Thoracic aorta (tissue), 2 donors: ENCODE measurements around the gene TENM4. TPM values are rescaled to one million over a fixed set of nuclear protein-coding genes. Genes with fewer than 3 reads are reported as not detected.

ENCODE experiments used
- ATAC-seq: fragments of 150-250 bp; one replicate; pipeline ENCODE4 v1.8.0; 2017; ENCODE audit warnings: low read depth; ENCODE audit not compliant: insufficient number of reproducible peaks, low FRiP score
- DNase-seq: peaks from one replicate; pipeline ENCODE4 v3.0.0-alpha.2; 2020; ENCODE audit warnings: low spot score
- H3K27ac ChIP-seq, 2 donors: fragments of 200-600 bp; sonication (generic); 1 replicate in 1 of 2; 2 replicates in 1 of 2; pipeline ENCODE4 v1.5.1; 2016; ENCODE audit warnings: mild to moderate bottlenecking in 2 of 2, moderate library complexity in 2 of 2
- H3K27me3 ChIP-seq: fragments of 200-600 bp; sonication (generic); replicated peaks from 2 replicates; pipeline ENCODE4 v1.6.0; 2016; ENCODE audit warnings: mild to moderate bottlenecking; ENCODE audit not compliant: insufficient read depth
- H3K36me3 ChIP-seq: fragments of 200-600 bp; sonication (generic); one replicate; pipeline ENCODE4 v1.5.1; 2016
- H3K4me1 ChIP-seq, 2 donors: fragments of 200-600 bp; sonication (generic); 1 replicate in 1 of 2; 2 replicates in 1 of 2; pipeline versions ENCODE4 v1.5.1 to v1.6.0; 2016; ENCODE audit warnings: low read depth in 2 of 2, mild to moderate bottlenecking in 1 of 2; ENCODE audit not compliant: control insufficient read depth in 1 of 2
- H3K4me3 ChIP-seq: fragments of 200-600 bp; sonication (generic); 2 replicates; pipeline ENCODE4 v1.5.1; 2016; ENCODE audit warnings: mild to moderate bottlenecking
- H3K9me3 ChIP-seq: fragments of 200-600 bp; sonication (generic); 2 replicates; pipeline ENCODE4 v1.5.1; 2016
- total RNA-seq, 2 donors: library from RNA; depleted of rRNA; stranded (reverse); fragments of >200 nt; gene quantifications; one replicate each; pipeline versions ENCODE4 v1.1.0 to v1.2.3, GENCODE V29; 2016
- TF ChIP-seq, protein P1 (sequence below): fragments of 200-600 bp; sonication (generic); IDR thresholded peaks from one replicate; pipeline ENCODE4 v1.5.1; 2019; ENCODE audit warnings: antibody characterized with exemption

Gene TENM4
- total RNA-seq, 2 donors from 2014 or later: 6.1 to 13.3 TPM

DNA sequence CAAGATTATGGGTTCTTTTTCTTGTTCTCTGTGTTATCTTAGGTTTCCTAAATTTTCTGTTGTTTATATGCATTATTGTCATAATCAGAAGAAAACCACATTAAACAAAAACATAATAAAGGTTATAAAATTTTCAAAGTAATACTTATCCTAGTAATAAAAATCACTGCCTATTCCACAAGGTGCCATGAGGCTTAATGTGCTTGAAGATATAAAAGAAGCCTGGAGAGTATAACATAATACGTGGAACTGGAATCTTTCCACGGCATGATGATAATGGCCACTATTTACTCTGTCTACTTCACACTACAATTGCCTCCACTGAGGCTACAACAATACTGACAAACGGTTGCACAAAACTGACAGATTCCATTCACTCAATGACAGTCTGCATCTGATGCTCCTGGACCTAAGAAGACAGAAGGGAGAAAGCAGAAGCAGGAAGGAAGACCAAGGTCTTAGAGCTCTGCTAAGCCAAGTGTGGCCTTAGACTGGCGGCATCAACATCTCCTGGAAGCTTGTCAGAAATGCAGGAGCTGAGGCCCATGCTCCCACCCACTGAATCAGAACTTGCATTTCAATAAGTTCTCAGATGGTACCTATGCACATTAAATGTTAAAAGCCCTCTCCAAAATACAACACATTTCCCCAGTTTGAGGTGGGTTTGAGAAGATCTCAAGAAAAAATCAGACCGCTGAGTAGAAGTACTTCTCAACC, 13.1 kb downstream of the TENM4 start:
- peaks cover 0 to 22% of the 10 kb centered on the region in 2 donors for H3K4me1 ChIP-seq
- no peaks in the 10 kb centered on the region for H3K9me3 ChIP-seq
- DNase-seq: no peak
- no peak overlapping the region for H3K27ac ChIP-seq
- H3K4me3 ChIP-seq: no peak overlapping the region
- no peaks in the 10 kb centered on the region for H3K36me3 ChIP-seq
- ATAC-seq: no peak
- TF ChIP-seq, protein P1, sequence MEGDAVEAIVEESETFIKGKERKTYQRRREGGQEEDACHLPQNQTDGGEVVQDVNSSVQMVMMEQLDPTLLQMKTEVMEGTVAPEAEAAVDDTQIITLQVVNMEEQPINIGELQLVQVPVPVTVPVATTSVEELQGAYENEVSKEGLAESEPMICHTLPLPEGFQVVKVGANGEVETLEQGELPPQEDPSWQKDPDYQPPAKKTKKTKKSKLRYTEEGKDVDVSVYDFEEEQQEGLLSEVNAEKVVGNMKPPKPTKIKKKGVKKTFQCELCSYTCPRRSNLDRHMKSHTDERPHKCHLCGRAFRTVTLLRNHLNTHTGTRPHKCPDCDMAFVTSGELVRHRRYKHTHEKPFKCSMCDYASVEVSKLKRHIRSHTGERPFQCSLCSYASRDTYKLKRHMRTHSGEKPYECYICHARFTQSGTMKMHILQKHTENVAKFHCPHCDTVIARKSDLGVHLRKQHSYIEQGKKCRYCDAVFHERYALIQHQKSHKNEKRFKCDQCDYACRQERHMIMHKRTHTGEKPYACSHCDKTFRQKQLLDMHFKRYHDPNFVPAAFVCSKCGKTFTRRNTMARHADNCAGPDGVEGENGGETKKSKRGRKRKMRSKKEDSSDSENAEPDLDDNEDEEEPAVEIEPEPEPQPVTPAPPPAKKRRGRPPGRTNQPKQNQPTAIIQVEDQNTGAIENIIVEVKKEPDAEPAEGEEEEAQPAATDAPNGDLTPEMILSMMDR: no peak
- H3K27me3 ChIP-seq: no peaks in the 10 kb centered on the region

DNA sequence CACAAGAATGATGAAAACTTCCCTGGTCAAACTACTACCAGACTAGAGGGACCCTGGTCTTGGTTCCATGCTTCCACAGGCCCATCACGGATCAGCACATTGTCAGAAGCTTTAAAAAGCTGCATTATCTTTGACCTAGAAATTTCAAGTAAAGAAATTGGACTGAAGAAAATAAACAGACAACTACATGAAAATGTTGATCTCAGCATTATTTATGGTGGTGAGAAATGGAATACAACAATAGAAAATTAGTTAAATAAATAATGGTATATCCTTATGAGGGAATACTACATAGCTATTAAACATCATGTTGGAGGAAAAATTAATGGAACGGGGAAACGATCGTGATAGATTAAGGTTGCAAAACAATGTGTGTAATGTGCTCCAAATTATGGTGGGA, 13.7 kb downstream of the TENM4 start:
- ATAC-seq (no peak), DNase-seq (no peak)
- no peaks in the 10 kb centered on the region for H3K27me3 ChIP-seq
- peaks cover 0 to 28% of the 10 kb centered on the region in 2 donors for H3K4me1 ChIP-seq
- no peak overlapping the region for H3K4me3 ChIP-seq
- no peak overlapping the region for H3K27ac ChIP-seq
- TF ChIP-seq, protein P1: no peak
- no peaks in the 10 kb centered on the region for H3K9me3 ChIP-seq
- H3K36me3 ChIP-seq: no peaks in the 10 kb centered on the region

DNA sequence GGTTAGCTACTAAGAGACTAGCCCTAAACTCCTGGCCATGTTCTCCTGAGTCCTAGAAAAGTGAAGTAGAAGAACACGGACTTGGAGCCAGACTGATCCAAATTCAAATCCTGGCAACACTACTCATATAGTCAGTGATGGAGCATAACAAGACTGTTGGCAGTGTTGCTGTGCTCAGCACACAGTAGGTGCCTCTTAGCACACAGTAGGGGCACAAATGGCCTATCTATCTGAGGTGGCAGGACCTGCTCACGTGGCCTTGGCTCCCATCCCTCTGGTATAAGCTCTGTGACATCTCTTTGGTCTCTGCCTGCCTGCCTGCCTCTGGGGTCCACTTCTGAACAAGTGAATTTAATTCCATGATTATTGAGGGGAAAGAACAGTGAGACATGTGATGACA, 15.4 kb downstream of the TENM4 start:
- Histone ChIP-seq H3K4me3 (no peak overlapping the region), H3K27me3 (no peaks in the 10 kb centered on the region), H3K36me3 (no peaks in the 10 kb centered on the region), H3K9me3 (no peaks in the 10 kb centered on the region), H3K27ac (no peak overlapping the region), H3K4me1 (peaks cover 0 to 21% of the 10 kb centered on the region in 2 donors)
- DNase-seq (no peak), ATAC-seq (no peak)
- TF ChIP-seq, protein P1: no peak

DNA sequence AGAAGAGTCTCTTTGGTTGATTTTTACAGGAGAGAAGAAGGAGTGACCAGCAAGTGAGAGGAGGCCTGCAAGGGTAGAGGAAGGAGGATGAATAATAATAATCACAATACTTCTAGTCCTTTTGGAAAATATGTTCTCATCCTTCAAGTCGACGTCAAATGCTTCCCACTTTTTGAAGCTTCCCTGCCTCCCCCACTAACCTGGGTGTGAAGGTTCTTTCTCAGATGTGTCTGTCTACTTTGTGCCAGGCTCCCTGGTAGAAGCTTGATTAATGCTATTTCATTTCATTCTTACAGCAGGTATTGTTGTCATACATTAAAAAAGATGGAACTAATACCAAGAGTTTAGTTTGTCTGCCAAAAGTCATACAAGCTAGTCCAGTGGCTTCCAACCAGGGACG, 17.1 kb downstream of the TENM4 start:
- TF ChIP-seq, protein P1: no peak
- Histone ChIP-seq H3K9me3 (no peaks in the 10 kb centered on the region), H3K4me3 (no peak overlapping the region), H3K36me3 (no peaks in the 10 kb centered on the region), H3K27ac (no peak overlapping the region), H3K4me1 (peaks cover 0 to 18% of the 10 kb centered on the region in 2 donors), H3K27me3 (no peaks in the 10 kb centered on the region)
- DNase-seq (no peak), ATAC-seq (no peak)

DNA sequence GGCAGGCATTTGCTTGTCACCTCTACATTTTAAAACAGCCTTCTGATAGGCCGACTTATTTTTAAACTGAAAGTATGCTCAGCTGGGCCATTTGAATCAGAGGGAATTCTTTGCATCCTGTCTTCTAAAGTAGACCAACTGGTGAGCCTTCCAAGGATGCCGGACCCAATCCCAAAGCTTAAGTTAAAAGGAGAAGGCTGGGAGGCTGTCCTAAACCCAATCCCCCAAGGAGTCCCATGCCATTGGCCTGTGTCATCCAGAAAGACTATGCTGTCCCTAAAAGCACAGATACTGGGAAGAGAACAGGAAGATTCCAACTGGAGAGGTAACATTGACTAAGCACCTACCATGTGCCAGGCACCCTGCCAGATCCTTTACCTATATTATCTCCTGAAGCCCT, 18.0 kb downstream of the TENM4 start:
- no peaks in the 10 kb centered on the region for H3K9me3 ChIP-seq

More for the DNA sequence above, 18.0 kb downstream of the TENM4 start:
- Histone ChIP-seq H3K27ac (peak overlapping the region in 1 of 2 donors; percentile 47), H3K4me1 (peaks cover 0 to 11% of the 10 kb centered on the region in 2 donors), H3K4me3 (peak overlapping the region; percentile 19), H3K36me3 (no peaks in the 10 kb centered on the region), H3K27me3 (no peaks in the 10 kb centered on the region)
- no peak for DNase-seq
- TF ChIP-seq, protein P1: no peak
- ATAC-seq: no peak
